SK-N-SH treated with all-trans-retinoic acid at 6 μM for 48 hours (cell line): ENCODE results near the gene TMEM169.

Experiments used
- ATAC-seq: fragments of 200-7000 bp; cut with Tn5 transposase; 3 replicates; pipeline ENCODE4 v1.9.1; 2020; ENCODE audit warnings: mild to moderate bottlenecking, moderate library complexity
- BACH2 ChIP-seq: fragments of 250-450 bp; sonication (Bioruptor Pico); IDR thresholded peaks from 2 replicates; pipeline ENCODE4 v1.9.0; 2021; ENCODE audit warnings: mild to moderate bottlenecking, borderline replicate concordance
- CSDC2 ChIP-seq: fragments of 250-450 bp; sonication (Bioruptor Pico); IDR thresholded peaks from 2 replicates; pipeline ENCODE4 v1.5.0; 2020; ENCODE audit warnings: mild to moderate bottlenecking, moderate library complexity
- ESRRG ChIP-seq: fragments of 250-450 bp; sonication (Bioruptor Pico); IDR thresholded peaks from 2 replicates; pipeline ENCODE4 v1.6.1; 2021; ENCODE audit warnings: mild to moderate bottlenecking
- GLIS3 ChIP-seq: fragments of 250-450 bp; sonication (Bioruptor Pico); IDR thresholded peaks from 2 replicates; pipeline ENCODE4 v1.5.0; 2020; ENCODE audit warnings: mild to moderate bottlenecking, moderate library complexity
- ISL1 ChIP-seq: fragments of 250-450 bp; sonication (Bioruptor Pico); IDR thresholded peaks from 2 replicates; pipeline ENCODE4 v2.1.2; 2022; ENCODE audit warnings: mild to moderate bottlenecking, moderate library complexity
- OSR1 ChIP-seq: fragments of 250-450 bp; sonication (Bioruptor Pico); IDR thresholded peaks from 2 replicates; pipeline ENCODE4 v1.8.0; 2022; ENCODE audit warnings: moderate library complexity, mild to moderate bottlenecking, inconsistent platforms
- PPARA ChIP-seq: fragments of 250-450 bp; sonication (Bioruptor Pico); IDR thresholded peaks from 2 replicates; pipeline ENCODE4 v1.5.0; 2020; ENCODE audit warnings: mild to moderate bottlenecking, borderline replicate concordance
- RARB ChIP-seq: fragments of 250-450 bp; sonication (Bioruptor Pico); IDR thresholded peaks from 2 replicates; pipeline ENCODE4 v1.8.0; 2021; ENCODE audit warnings: mild to moderate bottlenecking, moderate library complexity
- TCF4 ChIP-seq: fragments of 250-450 bp; sonication (Bioruptor Pico); IDR thresholded peaks from 2 replicates; pipeline ENCODE4 v1.8.0; 2021; ENCODE audit warnings: mild to moderate bottlenecking, moderate library complexity, borderline replicate concordance
- ZC3H10 ChIP-seq: fragments of 250-450 bp; sonication (Bioruptor Pico); IDR thresholded peaks from 2 replicates; pipeline ENCODE4 v1.5.1; 2021; ENCODE audit warnings: mild to moderate bottlenecking, moderate library complexity
- ZFP3 ChIP-seq: fragments of 250-450 bp; sonication (Bioruptor Pico); IDR thresholded peaks from 2 replicates; pipeline ENCODE4 v1.5.0; 2020; ENCODE audit warnings: mild to moderate bottlenecking, moderate library complexity
- ZFP30 ChIP-seq: fragments of 450-650 bp; formaldehyde crosslinking; IDR thresholded peaks from 2 replicates; pipeline ENCODE4 v1.5.0; 2022; ENCODE audit warnings: mild to moderate bottlenecking, moderate library complexity
- ZNF565 ChIP-seq: fragments of 450-650 bp; formaldehyde crosslinking; conservative IDR thresholded peaks from 2 replicates; pipeline ENCODE4 v1.5.0; 2020; ENCODE audit warnings: low read depth, mild to moderate bottlenecking, moderate library complexity
- ZNF70 ChIP-seq: fragments of 450-650 bp; formaldehyde crosslinking; IDR thresholded peaks from 2 replicates; pipeline ENCODE4 v1.5.0; 2020; ENCODE audit warnings: mild to moderate bottlenecking, moderate library complexity
- TF ChIP-seq, protein P1 (sequence below): fragments of 250-450 bp; sonication (Bioruptor Pico); IDR thresholded peaks from 2 replicates; pipeline ENCODE4 v1.8.0; 2021; ENCODE audit warnings: low read depth, mild to moderate bottlenecking, moderate library complexity, borderline replicate concordance
- TF ChIP-seq, protein P2 (sequence below): fragments of 250-450 bp; sonication (Bioruptor Pico); IDR thresholded peaks from 2 replicates; pipeline ENCODE4 v1.5.1; 2021; ENCODE audit warnings: mild to moderate bottlenecking, moderate library complexity
- TF ChIP-seq, protein P3 (sequence below): fragments of 250-450 bp; sonication (Bioruptor Pico); IDR thresholded peaks from 2 replicates; pipeline ENCODE4 v1.5.0; 2020; ENCODE audit warnings: mild to moderate bottlenecking, moderate library complexity
- TF ChIP-seq, protein P4 (sequence below): fragments of 250-450 bp; sonication (Bioruptor Pico); IDR thresholded peaks from 2 replicates; pipeline ENCODE4 v1.5.1; 2020; ENCODE audit warnings: low read depth, mild to moderate bottlenecking, moderate library complexity

TMEM169 gene

DNA sequence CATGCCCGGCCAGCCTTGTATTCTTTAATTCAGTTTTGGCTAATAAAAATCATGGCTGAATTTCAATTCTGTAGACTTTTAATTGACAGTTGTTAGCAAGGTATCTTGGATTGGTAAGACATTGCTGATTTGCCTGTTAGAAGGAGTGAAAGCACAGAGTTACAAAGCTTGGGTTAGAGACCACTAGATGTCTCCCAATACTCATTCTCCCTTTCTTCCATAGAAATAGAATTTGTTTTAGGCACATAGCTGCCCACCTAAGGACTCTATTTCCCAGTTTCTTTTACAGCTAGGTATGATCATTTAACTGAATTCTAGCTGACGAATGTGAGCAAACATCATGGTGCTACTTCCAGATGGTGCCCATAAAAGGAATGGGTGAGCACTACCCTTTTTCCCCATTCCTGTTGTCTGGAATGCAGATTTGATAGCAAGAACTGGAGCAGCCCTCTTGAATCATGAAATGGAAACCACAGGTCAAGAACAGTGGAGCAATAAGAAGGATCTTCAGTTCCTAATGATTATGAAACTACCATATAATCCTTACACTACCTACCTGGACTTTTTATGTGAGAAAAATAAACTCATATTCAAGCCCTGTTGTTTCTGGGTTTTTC is 17.6 kb upstream of the TMEM169 start:
- no peak for ATAC-seq
- TF ChIP-seq, protein P1, sequence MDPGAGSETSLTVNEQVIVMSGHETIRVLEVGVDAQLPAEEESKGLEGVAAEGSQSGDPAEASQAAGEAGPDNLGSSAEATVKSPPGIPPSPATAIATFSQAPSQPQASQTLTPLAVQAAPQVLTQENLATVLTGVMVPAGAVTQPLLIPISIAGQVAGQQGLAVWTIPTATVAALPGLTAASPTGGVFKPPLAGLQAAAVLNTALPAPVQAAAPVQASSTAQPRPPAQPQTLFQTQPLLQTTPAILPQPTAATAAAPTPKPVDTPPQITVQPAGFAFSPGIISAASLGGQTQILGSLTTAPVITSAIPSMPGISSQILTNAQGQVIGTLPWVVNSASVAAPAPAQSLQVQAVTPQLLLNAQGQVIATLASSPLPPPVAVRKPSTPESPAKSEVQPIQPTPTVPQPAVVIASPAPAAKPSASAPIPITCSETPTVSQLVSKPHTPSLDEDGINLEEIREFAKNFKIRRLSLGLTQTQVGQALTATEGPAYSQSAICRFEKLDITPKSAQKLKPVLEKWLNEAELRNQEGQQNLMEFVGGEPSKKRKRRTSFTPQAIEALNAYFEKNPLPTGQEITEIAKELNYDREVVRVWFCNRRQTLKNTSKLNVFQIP (CRISPR knock-in tag): no peak
- TF ChIP-seq GLIS3 (CRISPR knock-in tag) (no peak), BACH2 (CRISPR knock-in tag) (no peak), ISL1 (no peak)

DNA sequence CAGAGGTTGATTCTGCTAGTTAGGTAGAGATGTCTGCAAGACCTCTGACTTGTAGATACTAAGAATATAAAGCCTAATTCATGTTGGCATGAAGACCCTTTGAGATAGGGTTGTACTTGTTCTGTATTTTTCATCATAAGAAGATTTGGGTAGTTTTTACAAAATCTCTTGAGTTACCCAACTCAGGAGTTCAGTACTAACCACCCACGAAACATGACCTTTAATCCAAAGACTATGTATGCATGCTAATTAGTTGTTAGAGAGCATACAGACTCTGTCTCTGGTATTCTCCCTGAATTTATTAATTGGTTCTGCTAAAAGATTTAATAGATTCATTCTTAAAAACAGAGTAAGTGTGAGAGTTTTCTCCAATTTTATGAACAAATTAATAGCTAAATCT is 17.1 kb upstream of the TMEM169 start:
- ATAC-seq: no peak
- TF ChIP-seq TCF4 (CRISPR knock-in tag) (no peak), ESRRG (CRISPR knock-in tag) (no peak)
- TF ChIP-seq, all 23 proteins: peak for 0

DNA sequence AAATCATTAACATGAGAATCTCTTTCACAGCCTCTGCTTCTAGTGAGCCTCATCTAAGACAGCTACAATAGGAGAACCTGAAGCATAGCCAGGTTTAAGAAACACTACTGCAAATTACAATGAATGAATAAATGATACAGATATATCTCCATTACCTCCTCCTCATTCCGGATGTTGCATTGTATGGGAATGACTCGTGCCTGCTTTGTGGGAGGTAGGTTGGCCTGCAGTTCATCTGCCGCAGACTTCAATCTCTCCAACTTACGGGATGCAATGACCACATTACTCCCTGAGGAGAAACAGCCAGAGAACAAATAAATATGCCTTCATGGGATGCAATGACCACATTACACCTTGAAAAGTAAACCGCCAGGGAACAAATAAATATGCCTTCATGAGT is 15.5 kb upstream of the TMEM169 start:
- ATAC-seq: peak; percentile 54
- TF ChIP-seq ZNF70 (no peak), OSR1 (CRISPR knock-in tag) (no peak)
- TF ChIP-seq, protein P2, sequence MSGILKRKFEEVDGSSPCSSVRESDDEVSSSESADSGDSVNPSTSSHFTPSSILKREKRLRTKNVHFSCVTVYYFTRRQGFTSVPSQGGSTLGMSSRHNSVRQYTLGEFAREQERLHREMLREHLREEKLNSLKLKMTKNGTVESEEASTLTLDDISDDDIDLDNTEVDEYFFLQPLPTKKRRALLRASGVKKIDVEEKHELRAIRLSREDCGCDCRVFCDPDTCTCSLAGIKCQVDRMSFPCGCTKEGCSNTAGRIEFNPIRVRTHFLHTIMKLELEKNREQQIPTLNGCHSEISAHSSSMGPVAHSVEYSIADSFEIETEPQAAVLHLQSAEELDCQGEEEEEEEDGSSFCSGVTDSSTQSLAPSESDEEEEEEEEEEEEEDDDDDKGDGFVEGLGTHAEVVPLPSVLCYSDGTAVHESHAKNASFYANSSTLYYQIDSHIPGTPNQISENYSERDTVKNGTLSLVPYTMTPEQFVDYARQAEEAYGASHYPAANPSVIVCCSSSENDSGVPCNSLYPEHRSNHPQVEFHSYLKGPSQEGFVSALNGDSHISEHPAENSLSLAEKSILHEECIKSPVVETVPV (CRISPR knock-in tag): no peak

DNA sequence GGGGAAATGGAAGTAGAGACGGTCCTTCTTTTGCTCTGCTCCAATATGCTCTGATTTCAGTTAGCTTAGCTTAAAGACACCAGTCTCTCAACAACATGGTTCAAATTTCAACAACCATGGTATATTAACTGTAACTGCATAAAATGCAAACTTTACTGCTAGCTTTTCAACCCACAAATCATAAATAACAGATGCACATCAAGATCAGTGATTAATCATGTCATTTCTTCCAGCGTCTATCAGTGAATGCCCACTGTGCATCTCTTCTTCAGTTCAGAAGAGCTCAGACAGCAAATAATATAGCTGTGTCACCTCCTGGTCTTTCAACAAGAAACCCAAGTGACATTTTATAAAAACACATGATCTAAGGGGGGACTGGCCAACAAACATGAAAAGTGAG is 12.7 kb upstream of the TMEM169 start:
- ATAC-seq: no peak
- TF ChIP-seq PPARA (no peak), ZFP3 (no peak), ESRRG (CRISPR knock-in tag) (no peak), ZNF565 (CRISPR knock-in tag) (no peak), CSDC2 (CRISPR knock-in tag) (no peak), ZC3H10 (CRISPR knock-in tag) (no peak), RARB (CRISPR knock-in tag) (no peak), ZFP30 (CRISPR knock-in tag) (no peak), GLIS3 (CRISPR knock-in tag) (no peak)
- TF ChIP-seq, protein P1 (CRISPR knock-in tag): no peak
- TF ChIP-seq, protein P2 (CRISPR knock-in tag): no peak
- TF ChIP-seq, protein P3, sequence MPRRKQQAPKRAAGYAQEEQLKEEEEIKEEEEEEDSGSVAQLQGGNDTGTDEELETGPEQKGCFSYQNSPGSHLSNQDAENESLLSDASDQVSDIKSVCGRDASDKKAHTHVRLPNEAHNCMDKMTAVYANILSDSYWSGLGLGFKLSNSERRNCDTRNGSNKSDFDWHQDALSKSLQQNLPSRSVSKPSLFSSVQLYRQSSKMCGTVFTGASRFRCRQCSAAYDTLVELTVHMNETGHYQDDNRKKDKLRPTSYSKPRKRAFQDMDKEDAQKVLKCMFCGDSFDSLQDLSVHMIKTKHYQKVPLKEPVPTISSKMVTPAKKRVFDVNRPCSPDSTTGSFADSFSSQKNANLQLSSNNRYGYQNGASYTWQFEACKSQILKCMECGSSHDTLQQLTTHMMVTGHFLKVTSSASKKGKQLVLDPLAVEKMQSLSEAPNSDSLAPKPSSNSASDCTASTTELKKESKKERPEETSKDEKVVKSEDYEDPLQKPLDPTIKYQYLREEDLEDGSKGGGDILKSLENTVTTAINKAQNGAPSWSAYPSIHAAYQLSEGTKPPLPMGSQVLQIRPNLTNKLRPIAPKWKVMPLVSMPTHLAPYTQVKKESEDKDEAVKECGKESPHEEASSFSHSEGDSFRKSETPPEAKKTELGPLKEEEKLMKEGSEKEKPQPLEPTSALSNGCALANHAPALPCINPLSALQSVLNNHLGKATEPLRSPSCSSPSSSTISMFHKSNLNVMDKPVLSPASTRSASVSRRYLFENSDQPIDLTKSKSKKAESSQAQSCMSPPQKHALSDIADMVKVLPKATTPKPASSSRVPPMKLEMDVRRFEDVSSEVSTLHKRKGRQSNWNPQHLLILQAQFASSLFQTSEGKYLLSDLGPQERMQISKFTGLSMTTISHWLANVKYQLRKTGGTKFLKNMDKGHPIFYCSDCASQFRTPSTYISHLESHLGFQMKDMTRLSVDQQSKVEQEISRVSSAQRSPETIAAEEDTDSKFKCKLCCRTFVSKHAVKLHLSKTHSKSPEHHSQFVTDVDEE (CRISPR knock-in tag): no peak
- TF ChIP-seq, protein P4, sequence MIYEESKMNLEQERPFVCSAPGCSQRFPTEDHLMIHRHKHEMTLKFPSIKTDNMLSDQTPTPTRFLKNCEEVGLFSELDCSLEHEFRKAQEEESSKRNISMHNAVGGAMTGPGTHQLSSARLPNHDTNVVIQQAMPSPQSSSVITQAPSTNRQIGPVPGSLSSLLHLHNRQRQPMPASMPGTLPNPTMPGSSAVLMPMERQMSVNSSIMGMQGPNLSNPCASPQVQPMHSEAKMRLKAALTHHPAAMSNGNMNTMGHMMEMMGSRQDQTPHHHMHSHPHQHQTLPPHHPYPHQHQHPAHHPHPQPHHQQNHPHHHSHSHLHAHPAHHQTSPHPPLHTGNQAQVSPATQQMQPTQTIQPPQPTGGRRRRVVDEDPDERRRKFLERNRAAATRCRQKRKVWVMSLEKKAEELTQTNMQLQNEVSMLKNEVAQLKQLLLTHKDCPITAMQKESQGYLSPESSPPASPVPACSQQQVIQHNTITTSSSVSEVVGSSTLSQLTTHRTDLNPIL: no peak
